ENCODE results near the gene EML4. TPM values are rescaled to one million over a fixed set of nuclear protein-coding genes. Genes with fewer than 3 reads are reported as not detected.
A peak's percentile ranks its signal among the peaks of the same experiment; 100 is the strongest.

Gene EML4
- total and polyA plus RNA-seq, 9 of the 15 experiments (the other 6 are each of a cell fraction or from before 2014, with no cell fraction given), result 14.7 to 48.3 (median 36.5) TPM

GRCh38 chr2:42196403-42197267, 27.5 kb downstream of the EML4 start (continued):
- no peak for TF ChIP-seq RERE (CRISPR knock-in tag; IDR thresholded peaks at IDR 0.05; ENCODE audit: borderline replicate concordance)
- TF ChIP-seq ZNF232 (CRISPR knock-in tag; IDR thresholded peaks at IDR 0.05), result no peak
- no peak for TF ChIP-seq ZNF24 (IDR thresholded peaks at IDR 0.05)
- TF ChIP-seq, protein P1, sequence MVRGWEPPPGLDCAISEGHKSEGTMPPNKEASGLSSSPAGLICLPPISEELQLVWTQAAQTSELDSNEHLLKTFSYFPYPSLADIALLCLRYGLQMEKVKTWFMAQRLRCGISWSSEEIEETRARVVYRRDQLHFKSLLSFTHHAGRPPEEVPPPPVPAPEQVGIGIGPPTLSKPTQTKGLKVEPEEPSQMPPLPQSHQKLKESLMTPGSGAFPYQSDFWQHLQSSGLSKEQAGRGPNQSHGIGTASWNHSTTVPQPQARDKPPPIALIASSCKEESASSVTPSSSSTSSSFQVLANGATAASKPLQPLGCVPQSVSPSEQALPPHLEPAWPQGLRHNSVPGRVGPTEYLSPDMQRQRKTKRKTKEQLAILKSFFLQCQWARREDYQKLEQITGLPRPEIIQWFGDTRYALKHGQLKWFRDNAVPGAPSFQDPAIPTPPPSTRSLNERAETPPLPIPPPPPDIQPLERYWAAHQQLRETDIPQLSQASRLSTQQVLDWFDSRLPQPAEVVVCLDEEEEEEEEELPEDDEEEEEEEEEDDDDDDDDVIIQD (CRISPR knock-in tag; IDR thresholded peaks at IDR 0.05), result no peak
- TF ChIP-seq MXI1 (IDR thresholded peaks at IDR 0.05; ENCODE audit: low read depth, low read length), result no peak
- TF ChIP-seq ILK (tag; IDR thresholded peaks at IDR 0.05; ENCODE audit: borderline replicate concordance, low read depth), result no peak
- peak; percentile 83 for TF ChIP-seq FOSL1 (tag; conservative IDR thresholded peaks at IDR 0.05)
- no peak for TF ChIP-seq GTF3C2 (IDR thresholded peaks at IDR 0.05; ENCODE audit: borderline replicate concordance, extremely low read depth, insufficient read length)
- TF ChIP-seq COPS2 (conservative IDR thresholded peaks at IDR 0.05), result no peak
- TF ChIP-seq POLR3A (IDR thresholded peaks at IDR 0.05; ENCODE audit: borderline replicate concordance, extremely low read depth, insufficient read depth, insufficient read length), result no peak
- no peak for TF ChIP-seq ZNF76 (CRISPR knock-in tag; IDR thresholded peaks at IDR 0.05; ENCODE audit: borderline replicate concordance)
- TF ChIP-seq, protein P2, sequence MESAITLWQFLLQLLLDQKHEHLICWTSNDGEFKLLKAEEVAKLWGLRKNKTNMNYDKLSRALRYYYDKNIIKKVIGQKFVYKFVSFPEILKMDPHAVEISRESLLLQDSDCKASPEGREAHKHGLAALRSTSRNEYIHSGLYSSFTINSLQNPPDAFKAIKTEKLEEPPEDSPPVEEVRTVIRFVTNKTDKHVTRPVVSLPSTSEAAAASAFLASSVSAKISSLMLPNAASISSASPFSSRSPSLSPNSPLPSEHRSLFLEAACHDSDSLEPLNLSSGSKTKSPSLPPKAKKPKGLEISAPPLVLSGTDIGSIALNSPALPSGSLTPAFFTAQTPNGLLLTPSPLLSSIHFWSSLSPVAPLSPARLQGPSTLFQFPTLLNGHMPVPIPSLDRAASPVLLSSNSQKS (CRISPR knock-in tag; IDR thresholded peaks at IDR 0.05), result no peak
- TF ChIP-seq ZNF146 (CRISPR knock-in tag; IDR thresholded peaks at IDR 0.05; ENCODE audit: unreplicated experiment), result no peak
- TF ChIP-seq STAG1 (CRISPR knock-in tag; IDR thresholded peaks at IDR 0.05; ENCODE audit: borderline replicate concordance), result no peak
- no peak for TF ChIP-seq CHD2 (IDR thresholded peaks at IDR 0.05; ENCODE audit: low read depth, low read length)
- TF ChIP-seq PML (IDR thresholded peaks at IDR 0.05; ENCODE audit: low read length), result peak; percentile 97
